Smooth muscle cell (in vitro differentiated cells): ENCODE measurements around the gene SLC25A42. TPM values are rescaled to one million over a fixed set of nuclear protein-coding genes. Genes with fewer than 3 reads are reported as not detected.

Experiments used
- DNase-seq: peaks from one replicate; lab custom pipeline; 2025; ENCODE audit not compliant: unreplicated experiment; lab: John Stamatoyannopoulos, UW
- H2AFZ ChIP-seq: fragments of 200-600 bp; sonication (generic); 2 replicates; pipeline ENCODE4 v1.6.0; 2016; ENCODE audit warnings: antibody characterized with exemption, low read depth, mild to moderate bottlenecking
- H3F3A ChIP-seq: fragments of 200-600 bp; sonication (generic); 2 replicates; pipeline ENCODE4 v1.6.0; 2017; ENCODE audit warnings: antibody characterized with exemption, low read depth
- H3K27ac ChIP-seq: fragments of 200-600 bp; sonication (generic); 2 replicates; pipeline ENCODE4 v1.5.1; 2016; ENCODE audit warnings: low read depth, mild to moderate bottlenecking
- H3K27me3 ChIP-seq: fragments of 200-600 bp; sonication (generic); 2 replicates; pipeline ENCODE4 v1.6.1; 2016; ENCODE audit warnings: low read depth, mild to moderate bottlenecking
- H3K36me3 ChIP-seq: fragments of 200-600 bp; sonication (generic); 2 replicates; pipeline ENCODE4 v1.5.1; 2016; ENCODE audit warnings: low read depth
- H3K4me1 ChIP-seq: fragments of 200-600 bp; sonication (generic); 2 replicates; pipeline ENCODE4 v1.5.1; 2016; ENCODE audit warnings: low read depth
- H3K4me2 ChIP-seq: fragments of 200-600 bp; sonication (generic); 2 replicates; pipeline ENCODE4 v1.6.0; 2016; ENCODE audit warnings: mild to moderate bottlenecking
- H3K4me3 ChIP-seq: fragments of 200-600 bp; sonication (generic); 2 replicates; pipeline ENCODE4 v1.5.1; 2016; ENCODE audit warnings: mild to moderate bottlenecking
- H3K79me2 ChIP-seq: fragments of 200-600 bp; sonication (generic); 2 replicates; pipeline ENCODE4 v1.6.0; 2016; ENCODE audit warnings: low read depth, mild to moderate bottlenecking
- H3K9ac ChIP-seq: fragments of 200-600 bp; sonication (generic); 2 replicates; pipeline ENCODE4 v1.6.0; 2016; ENCODE audit warnings: low read depth
- H3K9me3 ChIP-seq: fragments of 200-600 bp; sonication (generic); replicated peaks from 2 replicates; pipeline ENCODE4 v1.5.1; 2016; ENCODE audit warnings: low read depth
- H4K20me1 ChIP-seq: fragments of 200-600 bp; sonication (generic); 2 replicates; pipeline ENCODE4 v1.6.0; 2016; ENCODE audit warnings: low read depth
- CTCF ChIP-seq: fragments of 200-600 bp; sonication (generic); IDR thresholded peaks from 2 replicates; pipeline ENCODE4 v1.5.1; 2017; ENCODE audit warnings: borderline replicate concordance, mild to moderate bottlenecking, antibody characterized with exemption; ENCODE audit not compliant: insufficient read depth, poor library complexity, severe bottlenecking
- WGBS: methylation state at CpG from one replicate; pipeline ENCODE4 v1.1.7; 2016; ENCODE audit warnings: low lambda C conversion rate; 5-methylcytosine and 5-hydroxymethylcytosine counted together
- polyA plus RNA-seq: library from polyadenylated mRNA; unstranded; fragments of >200 nt; fragmentation: Nextera tagmentation; extraction: Ambion mirVana; gene quantifications from 2 replicates; pipeline ENCODE4 v1.2.1, GENCODE V29; 2016
- total RNA-seq: library from RNA; depleted of rRNA; stranded (reverse); fragments of >200 nt; gene quantifications from 2 replicates; pipeline ENCODE4 v1.2.3, GENCODE V29; 2014

The SLC25A42 gene
- total and polyA plus RNA-seq, 2 experiments from 2014 or later = 8.1 to 18.9 TPM

GRCh38 chr19:19142347-19142746 lies 78.6 kb downstream of the SLC25A42 start:
- no peaks in the 10 kb centered on the region for H3F3A ChIP-seq
- H3K27ac ChIP-seq = no peak overlapping the region
- no peaks in the 10 kb centered on the region for H3K27me3 ChIP-seq
- H3K36me3 ChIP-seq = no peaks in the 10 kb centered on the region
- H2AFZ ChIP-seq = no peak overlapping the region
- H3K4me3 ChIP-seq = no peak overlapping the region
- H4K20me1 ChIP-seq = no peaks in the 10 kb centered on the region
- WGBS = 94% methylated on average over 12 of the region's 12 CpGs
- TF ChIP-seq CTCF = no peak
- peaks cover 7% of the 10 kb centered on the region for H3K79me2 ChIP-seq
- H3K9me3 ChIP-seq = no peaks in the 10 kb centered on the region
- H3K4me1 ChIP-seq = peaks cover 3% of the 10 kb centered on the region
- no peak overlapping the region for H3K9ac ChIP-seq
- no peak overlapping the region for H3K4me2 ChIP-seq
- no peak for DNase-seq

GRCh38 chr19:19145281-19145680 lies 81.5 kb downstream of the SLC25A42 start:
- Histone ChIP-seq H3K4me3 (no peak overlapping the region), H3K9ac (no peak overlapping the region), H4K20me1 (no peaks in the 10 kb centered on the region), H2AFZ (no peak overlapping the region), H3K79me2 (no peaks in the 10 kb centered on the region), H3K4me1 (no peaks in the 10 kb centered on the region), H3K27ac (no peak overlapping the region), H3K9me3 (no peaks in the 10 kb centered on the region), H3F3A (no peaks in the 10 kb centered on the region), H3K36me3 (no peaks in the 10 kb centered on the region), H3K27me3 (no peaks in the 10 kb centered on the region), H3K4me2 (no peak overlapping the region)
- no peak for DNase-seq
- TF ChIP-seq CTCF = no peak
- WGBS = 92% methylated on average over 17 of the region's 17 CpGs

- WGBS = 44% methylated on average over 38 of the region's 47 CpGs
- H3K4me3 ChIP-seq = no peak overlapping the region
- H3K27me3 ChIP-seq = no peaks in the 10 kb centered on the region
- no peaks in the 10 kb centered on the region for H3K36me3 ChIP-seq
- H4K20me1 ChIP-seq = no peaks in the 10 kb centered on the region
- peak; percentile 96 for TF ChIP-seq CTCF
- H3K4me2 ChIP-seq = no peak overlapping the region
- DNase-seq = peak; percentile 61
- H3K79me2 ChIP-seq = no peaks in the 10 kb centered on the region
- no peak overlapping the region for H3K27ac ChIP-seq
- H3F3A ChIP-seq = no peaks in the 10 kb centered on the region
- no peaks in the 10 kb centered on the region for H3K9me3 ChIP-seq
- no peak overlapping the region for H2AFZ ChIP-seq
- no peak overlapping the region for H3K9ac ChIP-seq
- H3K4me1 ChIP-seq = no peaks in the 10 kb centered on the region
Measured at GRCh38 chr19:19145684-19146608, 82.2 kb downstream of the SLC25A42 start.
